ENCODE results near the gene SOCS6.

SOCS6 gene

DNA sequence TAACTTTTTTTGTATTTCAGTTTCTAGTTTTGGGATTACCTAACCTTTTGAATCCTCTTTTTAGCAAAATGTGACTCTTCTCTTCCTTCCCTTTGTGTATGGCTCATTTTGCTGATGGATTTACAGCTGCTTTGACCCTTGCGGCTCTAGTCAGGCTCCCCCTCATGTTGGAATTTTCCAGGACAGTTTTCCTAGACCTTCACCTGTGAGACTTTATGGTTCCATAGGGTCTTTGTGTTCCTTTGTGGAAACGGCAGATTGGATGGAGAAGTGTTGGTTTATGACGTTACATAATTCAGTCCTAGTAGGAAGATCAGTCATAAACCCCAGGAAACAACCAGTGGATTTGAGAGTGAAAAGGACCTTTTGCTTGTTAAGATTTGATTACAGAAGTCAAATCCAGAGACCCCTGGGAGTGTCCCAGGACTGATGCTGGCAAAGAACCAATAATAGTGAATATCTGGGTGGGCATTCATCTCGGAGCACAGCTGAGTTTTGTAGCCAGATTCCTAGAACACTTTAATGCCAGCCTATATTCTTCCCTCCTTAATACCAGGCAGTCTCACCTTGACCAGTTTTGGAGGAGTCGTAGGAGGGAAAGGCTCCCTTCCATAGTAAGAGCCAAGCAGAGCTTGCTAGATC is 42.7 kb downstream of the SOCS6 start:
- no peak for DNase-seq (ENCODE audit: low read depth)
- TF ChIP-seq, protein P1, sequence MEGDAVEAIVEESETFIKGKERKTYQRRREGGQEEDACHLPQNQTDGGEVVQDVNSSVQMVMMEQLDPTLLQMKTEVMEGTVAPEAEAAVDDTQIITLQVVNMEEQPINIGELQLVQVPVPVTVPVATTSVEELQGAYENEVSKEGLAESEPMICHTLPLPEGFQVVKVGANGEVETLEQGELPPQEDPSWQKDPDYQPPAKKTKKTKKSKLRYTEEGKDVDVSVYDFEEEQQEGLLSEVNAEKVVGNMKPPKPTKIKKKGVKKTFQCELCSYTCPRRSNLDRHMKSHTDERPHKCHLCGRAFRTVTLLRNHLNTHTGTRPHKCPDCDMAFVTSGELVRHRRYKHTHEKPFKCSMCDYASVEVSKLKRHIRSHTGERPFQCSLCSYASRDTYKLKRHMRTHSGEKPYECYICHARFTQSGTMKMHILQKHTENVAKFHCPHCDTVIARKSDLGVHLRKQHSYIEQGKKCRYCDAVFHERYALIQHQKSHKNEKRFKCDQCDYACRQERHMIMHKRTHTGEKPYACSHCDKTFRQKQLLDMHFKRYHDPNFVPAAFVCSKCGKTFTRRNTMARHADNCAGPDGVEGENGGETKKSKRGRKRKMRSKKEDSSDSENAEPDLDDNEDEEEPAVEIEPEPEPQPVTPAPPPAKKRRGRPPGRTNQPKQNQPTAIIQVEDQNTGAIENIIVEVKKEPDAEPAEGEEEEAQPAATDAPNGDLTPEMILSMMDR (IDR thresholded peaks at IDR 0.05; ENCODE audit: low read depth, low read length, missing control alignments), result no peak
- H3K4me3 ChIP-seq (ENCODE audit: low read depth, low read length), result no peak overlapping the region

DNA sequence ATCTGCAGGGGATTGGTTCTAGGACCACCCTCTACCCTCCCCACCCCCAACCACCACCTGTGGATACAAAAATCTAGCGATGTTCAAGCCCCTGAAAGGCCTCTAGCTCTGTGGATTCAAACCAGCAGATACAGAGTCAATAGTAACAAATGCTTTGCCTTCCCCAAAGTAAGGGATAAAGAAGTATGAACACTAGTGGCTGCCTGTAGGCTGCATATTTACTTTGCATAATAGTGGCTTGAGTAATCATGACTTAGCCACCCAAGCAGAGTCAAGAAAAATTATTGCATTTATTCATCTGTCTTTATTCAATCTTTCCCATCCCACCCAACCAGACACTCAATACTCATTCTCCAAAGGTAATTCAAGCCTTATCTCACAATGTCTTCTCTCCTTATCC is 43.8 kb downstream of the SOCS6 start:
- TF ChIP-seq, protein P1 (IDR thresholded peaks at IDR 0.05; ENCODE audit: low read depth, low read length, missing control alignments), result no peak
- no peak overlapping the region for H3K4me3 ChIP-seq (ENCODE audit: low read depth, low read length)
- no peak for DNase-seq (ENCODE audit: low read depth)

DNA sequence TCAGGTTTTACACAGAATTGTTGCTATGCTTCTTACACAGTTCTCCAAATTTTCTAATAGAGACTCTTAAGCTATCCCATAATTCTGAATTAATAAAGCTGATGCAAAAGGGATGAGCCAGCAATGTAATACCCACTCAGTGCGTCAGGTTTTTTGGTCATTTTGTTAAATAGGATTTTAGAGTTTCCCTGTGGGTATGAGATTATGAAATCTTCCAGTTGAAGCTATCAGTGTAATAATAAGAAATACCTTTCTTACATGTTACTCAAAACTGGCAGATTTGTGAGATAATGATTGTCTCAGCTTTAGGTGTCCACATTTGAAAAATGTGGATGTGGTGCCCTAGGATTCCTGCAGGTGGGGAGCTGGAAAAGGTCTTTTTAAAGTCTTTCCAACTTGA is 44.5 kb downstream of the SOCS6 start:
- TF ChIP-seq, protein P1 (IDR thresholded peaks at IDR 0.05; ENCODE audit: low read depth, low read length, missing control alignments), result no peak
- no peak for DNase-seq (ENCODE audit: low read depth)
- no peak overlapping the region for H3K4me3 ChIP-seq (ENCODE audit: low read depth, low read length)

DNA sequence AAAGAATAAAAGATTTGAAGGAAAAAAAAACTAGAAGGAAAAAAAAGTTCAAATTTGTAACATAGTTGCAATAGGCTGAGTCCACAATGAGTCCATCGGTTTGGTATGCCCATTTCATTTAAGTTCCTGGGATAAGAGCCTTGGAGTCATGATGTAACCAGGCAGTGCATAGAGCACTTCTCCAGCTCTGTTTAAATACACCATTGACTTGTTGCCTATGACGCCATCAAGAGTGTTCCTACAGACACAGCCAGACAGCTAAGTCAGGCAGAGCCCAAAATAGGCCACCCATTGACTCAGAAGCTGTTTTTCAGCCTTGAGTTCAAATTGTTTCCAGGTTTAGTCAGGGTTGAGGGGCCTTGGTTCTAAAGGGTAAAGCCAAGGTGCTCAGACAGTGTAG is 44.9 kb downstream of the SOCS6 start:
- TF ChIP-seq, protein P1 (IDR thresholded peaks at IDR 0.05; ENCODE audit: low read depth, low read length, missing control alignments), result no peak
- H3K4me3 ChIP-seq (ENCODE audit: low read depth, low read length), result no peak overlapping the region
- DNase-seq (ENCODE audit: low read depth), result no peak

DNA sequence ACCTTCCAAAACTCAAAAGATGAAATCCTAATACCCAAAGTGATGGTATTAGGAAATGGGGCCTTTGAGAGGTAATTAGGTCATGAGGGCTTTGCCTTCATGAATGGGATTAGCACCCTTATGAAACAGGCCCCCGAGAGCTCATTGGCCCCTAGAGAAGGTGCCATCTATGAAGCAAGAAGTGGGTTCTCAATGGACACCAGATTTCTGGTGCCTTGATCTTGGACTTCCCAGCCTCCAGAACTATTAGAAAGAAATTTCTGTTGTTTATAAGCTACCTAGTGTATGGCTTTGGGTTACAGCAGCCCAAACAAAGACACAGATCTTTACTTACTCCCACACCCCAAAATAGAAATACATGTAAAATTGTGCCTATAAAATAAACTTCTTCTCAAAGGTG is 45.4 kb downstream of the SOCS6 start:
- DNase-seq (ENCODE audit: low read depth), result no peak
- no peak overlapping the region for H3K4me3 ChIP-seq (ENCODE audit: low read depth, low read length)
- TF ChIP-seq, protein P1 (IDR thresholded peaks at IDR 0.05; ENCODE audit: low read depth, low read length, missing control alignments), result no peak

DNA sequence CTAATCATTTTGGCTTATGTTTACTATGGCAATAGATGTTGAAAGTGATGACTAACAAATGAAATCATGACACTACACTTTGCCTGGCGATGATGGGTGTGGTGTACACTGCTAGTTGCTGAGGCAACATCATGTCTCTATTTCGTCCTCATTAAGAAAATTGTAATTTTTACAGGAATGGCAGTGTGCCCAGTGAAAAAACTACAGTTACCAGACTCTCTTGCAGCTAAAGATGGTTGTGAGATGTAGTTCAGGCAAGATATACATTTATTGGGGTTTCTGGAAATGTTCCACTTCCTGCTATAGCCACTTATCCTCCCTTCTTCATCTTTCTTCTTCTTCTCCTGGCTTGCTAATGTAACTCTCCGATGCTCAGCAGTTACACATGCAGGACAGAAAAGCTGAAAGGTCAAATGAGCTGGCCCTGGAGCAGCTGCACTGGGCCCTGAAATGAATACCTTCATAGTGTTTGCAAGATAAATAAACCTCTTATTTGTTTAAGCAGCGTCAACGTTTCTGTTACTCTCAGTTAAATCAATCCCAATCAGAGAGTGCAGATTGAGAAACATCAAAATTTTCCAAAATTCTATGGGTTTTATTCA is 46.0 kb downstream of the SOCS6 start:
- DNase-seq (ENCODE audit: low read depth), result no peak
- H3K4me3 ChIP-seq (ENCODE audit: low read depth, low read length), result no peak overlapping the region
- TF ChIP-seq, protein P1 (IDR thresholded peaks at IDR 0.05; ENCODE audit: low read depth, low read length, missing control alignments), result no peak

All from GM12864 (cell line).